GM18502 (cell line): ENCODE measurements around the gene ZDHHC17.

Source experiments
- ATAC-seq: cut with Tn5 transposase; IDR thresholded peaks from one replicate; pipeline ENCODE4 v1.9.1; 2021; ENCODE audit warnings: mild to moderate bottlenecking; ENCODE audit not compliant: unreplicated experiment, poor library complexity

Gene ZDHHC17

DNA sequence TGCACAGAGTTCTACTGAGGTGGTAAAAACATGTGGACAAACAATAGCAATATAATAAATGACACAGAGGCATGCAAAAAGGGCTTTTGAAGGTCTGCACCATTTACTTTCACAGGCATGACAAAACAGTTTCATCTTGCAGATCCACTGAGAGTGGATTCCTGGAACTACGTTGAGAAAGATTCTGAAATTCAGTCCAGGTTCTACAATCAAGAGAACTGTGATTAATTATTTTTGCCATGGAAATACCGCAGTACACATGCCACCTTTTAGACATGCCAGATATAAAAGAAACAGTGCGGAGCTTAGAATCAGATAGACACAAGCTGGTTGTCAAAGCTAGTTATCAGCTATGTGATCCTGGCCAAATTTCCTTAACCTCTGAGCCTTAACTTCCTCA, 110.1 kb downstream of the ZDHHC17 start:
- ATAC-seq = no peak

DNA sequence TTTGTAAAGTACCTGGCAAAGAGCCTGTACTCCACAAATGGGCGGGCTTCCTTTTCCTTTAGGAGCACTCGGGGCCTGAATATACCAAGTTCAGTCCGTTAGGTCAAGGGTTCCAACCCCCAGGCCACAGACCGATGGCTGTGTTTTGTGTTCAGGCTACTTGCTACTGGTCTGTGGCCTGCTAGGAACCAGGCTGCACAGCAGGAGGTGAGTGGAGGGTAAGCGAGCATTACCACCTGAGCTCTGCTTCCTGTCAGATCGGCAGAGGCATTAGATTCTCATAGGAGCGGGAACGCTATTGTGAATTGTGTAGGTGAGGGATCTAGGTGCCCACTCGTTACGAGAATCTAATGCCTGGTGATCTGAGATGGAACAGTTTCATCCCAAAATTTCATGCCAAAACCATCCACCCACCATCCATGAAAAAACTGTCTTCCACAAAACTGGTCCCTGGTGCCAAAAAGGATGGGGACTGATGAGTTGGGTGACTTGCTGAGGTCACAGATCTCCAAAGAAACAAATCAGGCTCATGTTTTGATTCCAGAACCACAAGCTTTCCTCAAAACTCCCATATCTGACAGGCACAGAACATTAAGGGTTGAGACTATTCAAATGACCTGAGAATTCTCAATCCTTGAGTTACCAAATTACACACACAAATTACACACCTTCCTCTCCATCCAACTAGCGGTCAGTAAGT, 110.7 kb downstream of the ZDHHC17 start:
- ATAC-seq = no peak

DNA sequence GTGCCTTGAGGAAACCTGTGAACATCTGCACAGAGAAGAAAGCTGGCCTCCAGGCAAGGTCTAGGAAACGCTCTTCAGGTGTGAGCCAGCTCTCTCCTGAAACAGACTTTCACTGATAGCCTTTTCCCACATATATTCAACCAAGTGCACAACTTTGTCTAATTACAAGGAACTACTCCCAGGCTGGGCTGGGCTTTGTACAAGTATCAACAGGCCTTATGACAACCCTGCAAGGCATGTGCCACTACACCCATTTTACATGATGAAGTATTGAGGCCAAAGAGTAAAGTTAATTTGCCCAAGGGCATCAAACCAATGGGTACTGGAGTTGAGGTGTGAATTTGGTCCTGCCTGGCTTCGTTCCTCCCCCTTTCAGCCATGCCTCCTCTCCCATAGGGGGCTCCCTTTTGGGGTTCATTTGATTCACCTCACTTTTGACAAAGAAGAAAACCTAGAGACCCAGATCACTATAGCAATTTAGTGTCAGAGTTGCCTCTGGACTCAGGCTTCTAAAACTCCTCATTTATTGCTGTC, 112.8 kb downstream of the ZDHHC17 start:
- no peak for ATAC-seq

DNA sequence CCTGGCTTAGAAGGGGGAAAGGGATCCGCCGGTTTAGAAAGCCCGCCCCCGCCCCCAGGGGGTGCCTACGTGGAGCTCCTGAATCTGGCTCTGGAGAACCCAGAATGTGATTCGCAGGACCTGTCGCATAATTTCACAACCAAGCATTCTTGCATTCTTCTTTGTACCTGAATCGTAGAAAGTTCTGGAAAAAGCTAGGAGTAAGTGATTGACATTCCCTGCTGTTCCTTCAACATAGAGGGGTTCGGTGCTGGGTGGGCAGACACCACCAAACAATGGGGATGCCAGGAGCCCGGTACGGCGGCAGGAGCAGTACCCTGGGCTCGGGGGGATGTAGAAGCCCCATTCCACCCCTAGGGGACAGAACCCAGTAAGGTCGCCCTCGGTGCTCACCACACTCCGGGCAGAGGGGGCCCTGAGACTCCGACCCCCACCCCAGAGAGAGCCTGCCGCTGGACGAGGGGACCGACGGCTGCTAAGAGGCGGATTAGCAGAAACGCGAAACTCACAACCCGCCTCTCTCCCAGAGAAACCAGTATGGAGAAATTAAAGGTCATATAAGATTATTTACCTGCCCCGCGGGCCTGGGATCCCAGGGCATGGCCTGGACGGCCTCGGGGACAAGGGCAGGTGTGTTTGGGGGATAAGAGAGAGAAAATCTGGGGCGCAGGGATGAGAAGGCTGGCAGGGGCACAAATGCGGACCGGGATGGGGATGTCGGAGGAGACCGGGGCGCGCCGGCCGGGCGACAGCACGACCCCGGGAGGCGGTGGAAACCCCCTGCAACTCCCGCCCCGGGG, 114.4 kb downstream of the ZDHHC17 start:
- ATAC-seq = peak; percentile 49

DNA sequence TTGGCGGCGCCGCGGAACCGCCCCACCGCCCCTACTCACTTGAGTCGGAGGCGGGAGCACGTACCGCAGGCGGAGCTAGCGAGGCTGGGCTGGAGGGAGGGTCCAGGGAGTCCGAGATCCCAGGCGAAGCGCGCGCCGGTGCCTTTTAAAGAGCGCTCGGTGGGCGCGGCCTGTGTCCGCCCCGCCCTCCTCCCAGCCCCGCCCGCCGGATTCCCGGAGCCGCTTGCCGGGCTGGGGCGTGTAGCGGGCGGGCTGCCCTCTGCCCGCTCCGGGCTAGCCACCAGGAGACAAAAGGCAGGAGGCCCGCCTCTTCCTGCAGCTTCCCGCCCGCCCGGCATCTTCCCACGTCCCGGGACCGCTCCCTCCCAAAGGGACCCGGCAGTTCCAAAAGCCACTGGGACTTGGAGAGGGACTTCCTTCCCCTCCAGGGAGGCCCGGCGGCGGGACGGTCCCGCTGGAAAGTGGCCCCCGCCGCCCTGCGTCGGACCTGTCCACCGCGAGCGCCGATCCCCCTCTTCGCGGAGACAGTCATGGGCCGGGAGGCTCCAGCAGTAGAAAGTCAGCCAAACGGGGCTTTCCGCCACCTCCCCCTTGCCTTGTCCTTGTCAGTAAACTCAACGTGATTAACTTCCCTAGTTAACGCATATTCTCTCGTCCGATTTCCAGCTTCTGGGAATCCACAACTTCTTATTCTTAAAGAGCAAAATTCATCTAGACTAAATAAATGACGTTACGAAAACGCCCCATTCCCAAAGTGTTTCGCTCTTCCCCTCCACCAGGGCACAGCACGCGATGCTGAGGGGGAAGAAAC, 115.2 kb downstream of the ZDHHC17 start, which contains the start of gene CSRP2:
Gene CSRP2 (minus strand): TSS at position 121 of the 811 bp plus-strand sequence. CDS start 12,759 bp downstream, outside the sequence.
- ATAC-seq = peak; percentile 89

DNA sequence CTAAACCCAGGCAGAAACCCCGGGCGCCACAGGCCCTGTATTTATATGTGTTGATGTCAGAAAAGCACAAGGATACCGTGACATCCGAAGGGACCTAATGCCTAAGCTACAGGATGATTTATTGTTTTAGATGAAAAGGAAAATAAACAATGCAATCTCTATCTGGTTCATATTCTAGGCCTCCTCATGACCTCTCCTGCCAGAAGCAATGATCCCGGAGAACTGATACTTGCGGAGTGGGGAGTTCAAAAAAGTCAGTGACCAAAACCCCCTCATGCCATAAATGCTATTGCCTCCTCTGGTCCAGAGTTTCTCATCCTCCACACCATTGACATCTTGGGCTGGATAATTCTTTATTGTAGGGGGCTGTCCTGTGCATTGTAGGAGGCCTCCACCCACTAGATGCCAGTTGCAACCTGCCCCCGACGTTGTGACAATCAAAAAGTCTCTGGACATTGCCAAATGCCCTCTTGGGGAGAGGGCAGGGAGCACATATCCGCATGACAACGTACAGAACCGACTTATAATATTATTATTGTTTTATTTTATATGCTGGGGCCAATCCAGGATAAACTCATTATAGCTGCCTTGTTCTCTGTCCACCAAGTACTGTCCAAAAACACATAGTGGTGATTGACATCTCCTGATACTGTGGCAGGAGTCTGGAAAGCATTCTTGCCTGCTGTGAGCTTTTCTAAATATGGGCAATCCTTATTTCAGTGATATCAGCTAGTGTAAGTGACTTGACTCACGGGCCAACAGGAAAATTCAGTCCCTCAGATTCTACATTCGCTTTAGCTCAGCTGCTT, 116.0 kb downstream of the ZDHHC17 start:
- ATAC-seq = no peak

DNA sequence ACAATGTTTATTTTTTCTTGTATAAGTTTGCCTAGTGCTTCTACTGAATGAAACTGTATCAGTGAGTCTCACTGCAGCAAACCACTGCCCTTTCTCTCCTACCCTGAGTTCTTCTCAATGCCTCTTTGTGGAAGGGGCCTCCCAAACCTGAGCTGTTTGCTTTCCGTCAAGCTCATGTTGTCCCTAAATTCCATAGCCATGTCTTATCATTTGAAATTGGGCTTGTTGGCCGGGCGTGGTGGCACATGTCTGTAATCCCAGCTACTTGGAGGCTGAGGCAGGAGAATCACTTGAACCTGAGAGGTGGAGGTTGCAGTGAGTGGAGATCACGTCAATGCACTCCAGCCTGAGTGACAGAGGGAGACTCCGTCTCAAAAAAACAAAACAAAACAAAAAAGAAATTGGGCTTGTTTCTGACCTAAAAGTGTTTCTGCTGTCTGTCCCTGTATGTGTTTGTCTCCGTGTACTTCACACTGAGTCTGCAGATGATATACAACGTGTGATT, 116.7 kb downstream of the ZDHHC17 start:
- ATAC-seq = no peak

DNA sequence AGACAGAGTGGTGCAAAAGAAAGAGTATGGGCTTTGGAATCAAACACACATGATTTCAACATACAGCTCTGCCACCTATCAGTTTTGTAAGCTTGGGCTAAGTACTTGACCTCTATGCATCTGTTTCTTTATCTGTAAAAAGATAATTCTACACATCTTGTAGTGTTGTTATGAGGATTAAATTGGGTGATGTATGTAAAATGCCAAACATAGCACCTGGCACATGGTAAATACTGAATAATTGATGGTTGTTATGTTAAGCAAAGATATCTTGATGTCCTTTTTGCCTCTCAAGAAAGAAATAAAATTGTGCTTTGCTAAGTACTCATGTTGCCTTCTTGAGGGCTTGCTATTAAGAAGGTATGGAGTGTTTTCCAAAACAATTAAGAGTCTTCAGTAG, 117.2 kb downstream of the ZDHHC17 start:
- ATAC-seq = no peak

DNA sequence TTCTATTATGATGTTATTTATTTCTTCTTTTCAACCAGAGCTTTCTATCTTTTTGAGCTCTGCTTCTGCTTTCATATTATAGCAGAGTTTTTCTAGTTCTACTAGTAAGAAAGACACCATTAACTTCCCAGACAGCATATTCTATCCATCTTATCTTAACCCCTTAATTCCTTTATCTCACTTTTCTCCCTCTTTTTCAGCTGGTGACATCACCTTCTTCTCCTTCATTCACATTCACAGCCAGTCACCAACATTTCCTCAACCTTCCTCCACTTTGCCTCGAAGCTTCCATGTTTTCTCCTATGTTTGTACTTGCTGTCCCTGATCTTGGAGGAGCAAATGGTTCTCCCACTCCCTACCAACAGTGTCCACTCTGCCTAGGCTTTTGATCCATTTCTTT, 118.5 kb downstream of the ZDHHC17 start:
- ATAC-seq = no peak

DNA sequence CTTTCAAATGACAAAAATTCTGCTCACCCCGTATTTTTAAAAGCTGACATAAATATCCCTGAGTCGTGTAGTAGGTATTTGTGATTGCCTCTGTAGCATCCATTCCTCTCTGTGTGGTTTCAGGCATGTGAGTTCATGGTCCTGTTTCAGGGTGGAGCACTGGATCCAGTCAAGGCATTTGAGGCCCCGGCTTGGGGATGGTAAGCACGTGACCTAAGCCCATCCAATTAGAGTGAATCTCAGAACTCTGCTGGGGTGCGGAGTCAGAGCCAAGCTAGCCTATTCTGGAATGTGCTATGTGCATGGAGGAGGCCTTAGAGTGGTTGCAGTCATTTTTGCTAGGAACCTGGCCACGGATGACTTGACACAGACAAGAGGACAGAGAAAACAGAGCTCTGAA, 119.2 kb downstream of the ZDHHC17 start:
- no peak for ATAC-seq

DNA sequence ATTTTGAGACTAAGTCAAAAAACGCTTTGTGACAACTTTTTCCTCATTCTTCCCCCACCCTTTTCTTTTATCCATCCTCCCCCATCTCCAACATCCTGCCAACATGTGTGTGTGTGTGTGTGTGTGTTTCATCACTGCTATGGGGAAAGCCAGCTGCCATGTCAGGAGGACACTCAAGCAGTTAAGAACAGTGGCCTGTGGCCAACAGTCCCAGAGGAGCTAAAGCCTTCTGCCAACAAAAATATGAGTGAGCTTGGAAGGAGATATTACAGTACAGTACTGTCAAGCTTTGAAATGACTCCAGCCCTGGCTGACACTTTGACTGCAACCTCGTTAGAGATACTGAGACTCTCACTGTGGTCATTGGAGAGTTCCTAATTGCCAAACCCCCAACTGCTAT, 119.9 kb downstream of the ZDHHC17 start:
- no peak for ATAC-seq

DNA sequence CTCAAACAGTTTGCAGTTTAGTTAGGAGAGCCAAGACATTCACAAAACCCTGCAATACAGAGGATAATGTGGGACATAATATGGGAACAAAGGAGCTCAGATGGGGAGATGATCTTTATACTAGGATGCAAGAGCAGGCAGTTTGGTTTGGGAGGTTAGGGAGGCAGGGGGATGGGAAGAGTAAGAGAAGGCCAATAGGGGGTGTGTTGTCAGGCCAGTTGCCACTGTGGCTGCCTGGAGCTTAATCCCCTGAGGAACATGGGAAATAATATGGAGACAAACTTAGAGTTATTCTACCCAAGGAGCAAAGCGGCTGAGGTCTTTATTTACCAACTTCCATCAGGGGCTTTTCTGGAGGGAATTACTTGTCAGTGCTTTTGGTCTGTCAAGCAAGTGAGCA, 124.9 kb downstream of the ZDHHC17 start:
- ATAC-seq = no peak

DNA sequence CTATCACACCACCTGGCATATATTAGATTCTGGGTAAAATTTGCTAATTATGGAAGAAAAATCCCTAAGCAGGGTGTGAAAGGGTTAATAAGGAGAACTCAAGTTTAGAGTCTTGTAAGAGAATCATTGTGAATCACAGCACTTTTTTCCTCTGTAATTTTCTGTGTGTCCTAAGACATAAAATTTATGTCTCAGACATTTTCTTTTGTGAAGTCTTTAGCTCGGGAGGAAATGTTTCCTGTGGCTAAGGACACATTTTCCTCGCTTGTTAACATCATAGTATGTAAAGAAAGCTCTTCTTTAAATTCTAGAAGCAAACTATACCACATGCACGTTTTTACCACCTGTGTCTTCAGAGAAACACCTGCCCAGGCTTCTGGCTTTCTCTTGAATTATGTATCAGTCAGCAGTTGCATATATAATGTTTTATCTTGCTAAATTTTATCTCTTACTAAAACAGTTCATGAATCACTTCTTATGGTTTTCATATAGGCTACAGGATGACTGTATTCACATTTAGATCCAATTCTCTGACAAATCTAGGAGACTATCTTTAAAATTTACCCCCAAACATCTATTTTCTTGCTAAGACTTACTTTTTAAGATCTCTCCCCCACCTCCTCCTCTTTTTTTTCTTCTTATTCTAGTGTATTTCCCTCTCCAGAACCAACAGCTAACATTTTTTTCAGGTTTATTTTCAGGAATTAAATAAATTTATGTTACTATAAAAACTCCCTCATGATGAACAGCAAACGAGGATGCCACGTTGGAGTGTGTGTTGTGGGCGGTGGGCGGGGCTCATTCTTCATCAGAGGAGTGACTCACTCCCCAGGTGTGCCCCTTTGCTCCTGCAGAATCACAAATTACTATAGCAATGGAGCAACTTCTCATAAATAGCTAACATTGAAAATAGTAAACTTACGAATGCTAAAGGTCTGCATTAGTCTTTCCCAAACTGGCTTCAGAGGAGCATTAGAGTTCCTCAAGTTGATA, 126.5 kb downstream of the ZDHHC17 start:
- ATAC-seq = no peak

DNA sequence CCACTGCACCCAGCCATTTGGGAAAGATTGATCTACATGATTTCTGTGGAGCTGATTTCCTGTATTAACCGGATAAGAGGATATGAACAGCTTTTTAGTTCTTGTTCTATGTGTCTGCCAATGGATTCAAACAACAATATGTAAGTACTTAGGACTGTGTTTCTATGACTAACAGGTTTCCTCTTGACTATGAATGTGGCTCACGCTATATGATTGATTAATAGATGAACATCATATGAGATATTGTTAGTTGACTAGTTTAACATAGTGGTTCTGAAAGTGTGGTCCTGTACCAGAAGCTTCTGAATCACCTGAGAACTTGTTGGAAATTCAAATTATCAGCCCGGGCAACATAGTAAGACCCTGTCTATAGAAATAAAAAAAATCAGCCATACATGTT, 127.7 kb downstream of the ZDHHC17 start:
- ATAC-seq = no peak

DNA sequence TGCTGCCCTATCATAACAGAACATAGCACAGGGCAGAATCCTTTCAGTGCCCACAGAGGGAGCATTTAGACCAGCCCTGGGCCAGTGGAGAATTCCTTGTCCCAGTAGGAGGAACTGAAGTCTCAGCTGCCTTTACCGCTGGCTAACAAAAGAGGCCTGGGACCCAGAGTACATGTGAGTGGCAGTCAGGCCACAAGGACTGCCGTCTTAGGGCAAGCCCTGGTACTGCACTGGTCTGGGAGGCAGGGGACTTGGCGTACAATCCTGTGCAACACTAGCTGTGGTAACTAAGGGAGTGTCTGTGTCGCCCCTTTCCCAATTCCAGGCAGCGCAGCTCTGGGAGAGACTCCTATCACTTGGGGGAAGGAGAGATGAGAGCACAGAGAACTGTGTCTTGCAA, 131.9 kb downstream of the ZDHHC17 start:
- ATAC-seq = no peak

DNA sequence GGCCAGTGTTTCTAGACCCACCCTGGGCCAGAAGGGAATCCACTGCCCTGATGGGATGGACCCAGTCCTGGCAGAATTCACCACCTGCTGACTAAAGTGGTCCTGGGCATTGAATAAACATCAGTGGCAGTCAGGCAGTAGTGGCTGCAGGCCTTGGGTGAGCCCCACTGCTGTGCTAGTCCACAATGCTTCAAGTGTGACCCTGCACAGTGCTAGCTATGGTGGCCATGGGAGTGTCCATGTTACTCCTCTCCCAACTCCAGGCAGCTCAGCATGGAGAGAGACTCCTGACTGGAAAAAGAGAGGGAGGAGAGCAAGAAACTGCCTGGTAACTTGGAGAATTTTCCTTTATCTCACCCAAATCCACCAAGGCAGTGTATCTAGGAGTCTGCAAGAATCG, 132.4 kb downstream of the ZDHHC17 start:
- ATAC-seq = no peak

DNA sequence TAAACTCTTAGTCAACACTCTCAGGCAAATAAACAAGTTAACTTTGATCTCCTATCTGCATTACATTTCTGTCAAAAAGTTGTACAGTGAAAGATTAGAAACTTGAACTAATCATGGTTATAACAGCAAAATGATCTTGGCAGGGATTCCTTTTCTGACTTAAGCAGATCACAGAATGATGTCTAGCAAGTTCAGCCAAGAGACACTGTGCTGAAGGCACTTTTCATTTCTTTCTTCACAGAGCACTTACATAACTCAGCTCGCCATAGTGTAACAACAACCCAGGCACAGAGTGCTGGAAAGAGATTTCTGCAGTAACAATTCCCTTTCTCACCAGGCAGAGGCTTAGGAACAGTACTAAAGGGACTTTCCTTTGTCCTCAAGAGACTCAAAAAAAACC, 134.5 kb downstream of the ZDHHC17 start:
- no peak for ATAC-seq

DNA sequence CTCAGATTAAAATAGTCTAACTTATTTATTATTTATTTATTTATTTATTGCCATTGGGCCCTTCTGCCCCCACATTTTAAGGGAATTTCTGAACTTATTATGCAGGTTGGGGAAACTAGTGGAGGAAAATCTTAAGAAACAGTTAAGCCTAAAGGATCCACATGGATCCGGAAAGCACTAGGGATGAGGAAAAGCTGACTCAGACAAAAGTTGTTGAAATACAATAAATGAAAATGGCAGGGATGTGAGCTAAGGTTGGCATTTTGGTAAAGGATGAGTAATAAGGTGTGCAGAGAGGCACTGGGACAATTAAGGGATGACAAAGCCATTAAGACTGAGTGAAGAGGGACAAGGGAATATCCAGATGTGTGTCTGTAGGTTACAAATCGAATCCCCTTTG, 135.6 kb downstream of the ZDHHC17 start:
- ATAC-seq = no peak
